Tibial artery (tissue), 4 donors: ENCODE data around the gene DUSP7.

Source experiments
- DNase-seq, 2 donors: peaks; one replicate each; pipeline ENCODE4 v3.0.0-alpha.2; 2019
- H3K27ac ChIP-seq, 2 donors: fragments of 200-600 bp; sonication (generic) in 1 of 2; 1 replicate in 1 of 2; 2 replicates in 1 of 2; pipeline ENCODE4 v1.5.1; 2018 to 2019; ENCODE audit warnings: mild to moderate bottlenecking in 1 of 2
- H3K27me3 ChIP-seq, 2 donors: fragments of 200-600 bp; sonication (generic) in 1 of 2; one replicate each; pipeline versions ENCODE4 v1.5.1 to v1.6.0; 2016 to 2019
- H3K36me3 ChIP-seq, 3 donors: fragments of 200-600 bp; sonication (generic) in 2 of 3; one replicate each; pipeline ENCODE4 v1.5.1; 2016 to 2019; ENCODE audit warnings: mild to moderate bottlenecking in 2 of 3
- H3K4me1 ChIP-seq, 4 donors: fragments of 200-600 bp; sonication (generic) in 2 of 4; 1 replicate in 3 of 4; 2 replicates in 1 of 4; pipeline ENCODE4 v1.5.1; 2016 to 2019
- H3K4me3 ChIP-seq, 2 donors: fragments of 200-600 bp; sonication (generic) in 1 of 2; 1 replicate in 1 of 2; 2 replicates in 1 of 2; pipeline ENCODE4 v1.5.1; 2018 to 2019; ENCODE audit warnings: mild to moderate bottlenecking in 2 of 2
- H3K9me3 ChIP-seq, 3 donors: fragments of 200-600 bp; sonication (generic) in 1 of 3; one replicate each; pipeline ENCODE4 v1.5.1; 2016 to 2019
- CTCF ChIP-seq, 2 experiments: fragments of 200-600 bp in 1 of 2; fragments of 450-650 bp in 1 of 2; IDR thresholded peaks; one replicate each; pipeline ENCODE4 v1.5.1; 2017 to 2019; ENCODE audit warnings: antibody characterized with exemption in 2 of 2, mild to moderate bottlenecking in 1 of 2, moderate library complexity in 1 of 2
- intact Hi-C: fragments of 100-400 bp; cut with DNase I; formaldehyde crosslinking; loops from one replicate; pipeline ENCODE4 v1.15.0; 2023; ENCODE audit warnings: low total_unique reads

Gene DUSP7

GRCh38 chr3:52087731-52088130 is 31.4 kb upstream of the DUSP7 start:
- peaks cover 0 to 61% (median 50%) of the 10 kb centered on the region in 4 donors for H3K4me1 ChIP-seq
- intact Hi-C loops: no loop called here
- no peak for DNase-seq
- H3K4me3 ChIP-seq: no peak overlapping the region
- no peaks in the 10 kb centered on the region for H3K9me3 ChIP-seq
- no peaks in the 10 kb centered on the region for H3K36me3 ChIP-seq
- H3K27ac ChIP-seq: peak overlapping the region; percentile 88 to 94
- TF ChIP-seq CTCF (IDR thresholded peaks at IDR 0.05): no peak
- H3K27me3 ChIP-seq: no peaks in the 10 kb centered on the region

GRCh38 chr3:52086976-52087663 is 30.7 kb upstream of the DUSP7 start:
- Histone ChIP-seq H3K36me3 (no peaks in the 10 kb centered on the region), H3K27me3 (no peaks in the 10 kb centered on the region), H3K4me3 (no peak overlapping the region), H3K9me3 (no peaks in the 10 kb centered on the region), H3K4me1 (peaks cover 0 to 54% (median 44%) of the 10 kb centered on the region in 4 donors), H3K27ac (peak overlapping the region; percentile 28 to 88)
- intact Hi-C loops: no loop called here
- no peak for TF ChIP-seq CTCF (IDR thresholded peaks at IDR 0.05)
- no peak for DNase-seq

- Histone ChIP-seq H3K4me1 (peaks cover 0 to 48% (median 38%) of the 10 kb centered on the region in 4 donors), H3K9me3 (no peaks in the 10 kb centered on the region), H3K27ac (peak overlapping the region; percentile 28 to 88), H3K4me3 (no peak overlapping the region), H3K36me3 (no peaks in the 10 kb centered on the region), H3K27me3 (no peaks in the 10 kb centered on the region)
- intact Hi-C loops: no loop called here
- DNase-seq: no peak
- no peak for TF ChIP-seq CTCF (IDR thresholded peaks at IDR 0.05)
Observed at GRCh38 chr3:52086461-52086860, 30.1 kb upstream of the DUSP7 start.

- H3K36me3 ChIP-seq: no peaks in the 10 kb centered on the region
- intact Hi-C loops: no loop called here
Observed at GRCh38 chr3:52085681-52086282, 29.4 kb upstream of the DUSP7 start.

GRCh38 chr3:52084954-52085680 is 28.7 kb upstream of the DUSP7 start:
- no peak for DNase-seq
- H3K36me3 ChIP-seq: no peaks in the 10 kb centered on the region

More at GRCh38 chr3:52085681-52086282, 29.4 kb upstream of the DUSP7 start:
- DNase-seq: no peak
- Histone ChIP-seq H3K27me3 (no peaks in the 10 kb centered on the region), H3K4me1 (peaks cover 0 to 41% (median 31%) of the 10 kb centered on the region in 4 donors), H3K27ac (peak overlapping the region in 1 of 2 donors; percentile 28), H3K4me3 (no peak overlapping the region), H3K9me3 (no peaks in the 10 kb centered on the region)
- TF ChIP-seq CTCF (IDR thresholded peaks at IDR 0.05): no peak

More at GRCh38 chr3:52084954-52085680, 28.7 kb upstream of the DUSP7 start:
- intact Hi-C loops: no loop called here
- no peak for TF ChIP-seq CTCF (IDR thresholded peaks at IDR 0.05)
- H3K4me3 ChIP-seq: no peak overlapping the region
- no peaks in the 10 kb centered on the region for H3K9me3 ChIP-seq
- no peak overlapping the region for H3K27ac ChIP-seq
- peaks cover 0 to 34% (median 24%) of the 10 kb centered on the region in 4 donors for H3K4me1 ChIP-seq
- H3K27me3 ChIP-seq: no peaks in the 10 kb centered on the region
